AG04450 (cell line): ENCODE measurements around the gene DHFR2. TPM values are rescaled to one million over a fixed set of nuclear protein-coding genes. Genes with fewer than 3 reads are reported as not detected.

Experiments
- CTCF ChIA-PET: fragments of 300-600, 350-600 bp; formaldehyde crosslinking; extraction: SDS; loops from one replicate; lab custom pipeline; 2022; ENCODE audit warnings: antibody characterized with exemption, inconsistent platforms; lab: Charles Lee
- POLR2A ChIA-PET: fragments of 350-600 bp; formaldehyde crosslinking; extraction: SDS; loops from one replicate; lab custom pipeline; 2021; ENCODE audit warnings: antibody characterized with exemption, inconsistent platforms; lab: Yijun Ruan, JAX
- DNase-seq: peaks from one replicate; pipeline ENCODE4 v3.0.0-alpha.2; 2011; ENCODE audit warnings: low read depth, low spot score
- H3K27ac ChIP-seq: one replicate; pipeline ENCODE4 v1.5.1; 2012; ENCODE audit warnings: low read depth, low read length, control low read depth
- H3K27me3 ChIP-seq: one replicate; pipeline ENCODE4 v1.6.0; 2012; ENCODE audit warnings: low read length; ENCODE audit not compliant: control insufficient read depth, insufficient read depth
- H3K4me3 ChIP-seq: 2 replicates; pipeline ENCODE4 v1.5.1; 2011; ENCODE audit warnings: mild to moderate bottlenecking, low read depth, low read length, control low read depth
- H3K9me3 ChIP-seq: 2 replicates; pipeline ENCODE4 v1.5.1; 2012; ENCODE audit warnings: low read length; ENCODE audit not compliant: control insufficient read depth, insufficient read depth
- CTCF ChIP-seq: IDR thresholded peaks from 2 replicates; pipeline ENCODE4 v1.5.1; 2011; ENCODE audit warnings: low read depth, low read length, control low read depth, inconsistent platforms
- polyA plus RNA-seq: library from polyadenylated mRNA; depleted of rRNA; stranded (reverse); fragments of >200 nt; gene quantifications from 2 replicates; pipeline ENCODE4 v1.2.3, GENCODE V29; 2011

Gene DHFR2
- polyA plus RNA-seq, 1 experiment = 4.0 TPM

- no peak for TF ChIP-seq CTCF
- CTCF ChIA-PET = no interaction called here
- DNase-seq = no peak
- POLR2A ChIA-PET = no interaction called here
- H3K9me3 ChIP-seq = peaks cover 12% of the 10 kb centered on the region
- no peak overlapping the region for H3K27ac ChIP-seq
- no peak overlapping the region for H3K4me3 ChIP-seq
- no peaks in the 10 kb centered on the region for H3K27me3 ChIP-seq
Measured at GRCh38 chr3:94043285-94043684, 19.4 kb downstream of the DHFR2 start.

GRCh38 chr3:94036909-94037507, 25.7 kb downstream of the DHFR2 start:
- no peaks in the 10 kb centered on the region for H3K9me3 ChIP-seq
- TF ChIP-seq CTCF = peak; percentile 63
- H3K27ac ChIP-seq = no peak overlapping the region
- no peak overlapping the region for H3K4me3 ChIP-seq
- CTCF ChIA-PET = interaction anchor here (0.7 to 2.4 kb wide), 14 partner anchors 9 to 213 kb away, joined by 3 to 9 read pairs (median 6); partner anchors contain the start of genes DHFR2, NSUN3 and STX19
- DNase-seq = peak; percentile 4
- POLR2A ChIA-PET = no interaction called here
- no peaks in the 10 kb centered on the region for H3K27me3 ChIP-seq

- DNase-seq = no peak
- ChIA-PET CTCF (interaction anchor here (0.7 to 1.2 kb wide), 3 partner anchors 9 to 41 kb away, joined by 3 to 7 read pairs (median 3); no protein-coding TSS in a partner anchor), POLR2A (no interaction called here)
- Histone ChIP-seq H3K27ac (no peak within 1 kb of the TSS), H3K4me3 (no peak within 1 kb of the TSS), H3K27me3 (no peaks in the 10 kb centered on the region), H3K9me3 (no peaks in the 10 kb centered on the region)
- TF ChIP-seq CTCF = no peak
Measured at GRCh38 chr3:94028093-94028837, 34.5 kb downstream of the DHFR2 start, which contains the start of gene STX19. TSS of gene STX19 (minus strand) at chr3:94028597. CDS start at chr3:94015269, 13,328 bp downstream.

GRCh38 chr3:94026623-94027022, 36.1 kb downstream of the DHFR2 start:
- no peak for DNase-seq

More at GRCh38 chr3:94026623-94027022, 36.1 kb downstream of the DHFR2 start:
- Histone ChIP-seq H3K4me3 (no peak overlapping the region), H3K9me3 (no peaks in the 10 kb centered on the region), H3K27me3 (no peaks in the 10 kb centered on the region), H3K27ac (no peak overlapping the region)
- TF ChIP-seq CTCF = no peak
- CTCF ChIA-PET = interaction anchor here (0.9 to 1.7 kb wide), 3 partner anchors 10 to 43 kb away, joined by 3 to 6 read pairs (median 5); partner anchors contain the start of genes DHFR2 and NSUN3
- POLR2A ChIA-PET = no interaction called here
